ENCODE measurements around the gene RAD21L1. TPM values are rescaled to one million over a fixed set of nuclear protein-coding genes. Genes with fewer than 3 reads are reported as not detected.

RAD21L1 gene
- total and polyA plus RNA-seq, 2 of the 8 experiments (the other 6 are each of a cell fraction or from before 2014, with no cell fraction given): 0.06 to 0.26 TPM

- TF ChIP-seq CBX5 (IDR thresholded peaks at IDR 0.05; ENCODE audit: low read depth, low read length): no peak
- no peak for TF ChIP-seq KDM1A (IDR thresholded peaks at IDR 0.05; ENCODE audit: borderline replicate concordance, low read length)
These were observed 55.6 kb downstream of the RAD21L1 start (continued) for GRCh38 chr20:1281279-1282057.

Data from H1 (cell line).